ENCODE data around the gene STAM2.

DNA sequence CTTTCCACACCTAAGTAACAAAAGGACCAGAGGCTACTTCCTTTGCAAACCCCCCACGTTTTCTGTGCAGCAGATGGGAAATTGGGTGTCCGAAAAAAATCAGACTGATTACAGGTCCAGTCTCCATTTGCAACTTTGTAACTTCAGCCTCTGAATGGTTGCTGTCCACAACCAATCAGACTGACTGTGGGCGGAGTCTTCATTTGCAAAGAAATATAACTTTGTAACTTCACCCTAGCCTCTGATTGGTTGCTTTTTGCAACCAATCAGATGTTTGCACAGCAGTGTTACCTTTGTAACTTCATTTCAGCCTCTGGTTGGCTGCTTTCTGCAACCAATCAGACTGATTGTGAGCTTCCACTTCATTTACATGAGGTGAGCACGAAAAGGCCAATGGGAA is 48.9 kb downstream of the STAM2 start:
- TF ChIP-seq GATA2 (IDR thresholded peaks at IDR 0.05; ENCODE audit: low read depth, low read length), result no peak
- TF ChIP-seq GATA3 (IDR thresholded peaks at IDR 0.05; ENCODE audit: low read depth, low read length), result no peak
